ENCODE results near the gene NUDT14.

GRCh38 chr14:105146181-105146975 is 34.7 kb downstream of the NUDT14 start:
- TF ChIP-seq, protein P1, sequence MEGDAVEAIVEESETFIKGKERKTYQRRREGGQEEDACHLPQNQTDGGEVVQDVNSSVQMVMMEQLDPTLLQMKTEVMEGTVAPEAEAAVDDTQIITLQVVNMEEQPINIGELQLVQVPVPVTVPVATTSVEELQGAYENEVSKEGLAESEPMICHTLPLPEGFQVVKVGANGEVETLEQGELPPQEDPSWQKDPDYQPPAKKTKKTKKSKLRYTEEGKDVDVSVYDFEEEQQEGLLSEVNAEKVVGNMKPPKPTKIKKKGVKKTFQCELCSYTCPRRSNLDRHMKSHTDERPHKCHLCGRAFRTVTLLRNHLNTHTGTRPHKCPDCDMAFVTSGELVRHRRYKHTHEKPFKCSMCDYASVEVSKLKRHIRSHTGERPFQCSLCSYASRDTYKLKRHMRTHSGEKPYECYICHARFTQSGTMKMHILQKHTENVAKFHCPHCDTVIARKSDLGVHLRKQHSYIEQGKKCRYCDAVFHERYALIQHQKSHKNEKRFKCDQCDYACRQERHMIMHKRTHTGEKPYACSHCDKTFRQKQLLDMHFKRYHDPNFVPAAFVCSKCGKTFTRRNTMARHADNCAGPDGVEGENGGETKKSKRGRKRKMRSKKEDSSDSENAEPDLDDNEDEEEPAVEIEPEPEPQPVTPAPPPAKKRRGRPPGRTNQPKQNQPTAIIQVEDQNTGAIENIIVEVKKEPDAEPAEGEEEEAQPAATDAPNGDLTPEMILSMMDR (IDR thresholded peaks at IDR 0.05), result no peak
- TF ChIP-seq POLR2A (IDR thresholded peaks at IDR 0.05), result no peak

Measured in Peyer's patch (tissue), 4 donors.